ENCODE results near the gene UMAD1. TPM values are rescaled to one million over a fixed set of nuclear protein-coding genes. Genes with fewer than 3 reads are reported as not detected.

UMAD1 gene
- total RNA-seq, 4 donors from 2014 or later = 1.3 to 32.9 (median 15.3) TPM

- Histone ChIP-seq H3K9me3 (no peaks in the 10 kb centered on the region), H3K27me3 (no peaks in the 10 kb centered on the region), H3K4me1 (no peaks in the 10 kb centered on the region), H3K4me3 (no peak overlapping the region), H3K27ac (no peak overlapping the region), H3K36me3 (no peaks in the 10 kb centered on the region)
- intact Hi-C loops (cut with DNase I; ENCODE audit: low total_unique reads) = no loop called here
- TF ChIP-seq, protein P1, sequence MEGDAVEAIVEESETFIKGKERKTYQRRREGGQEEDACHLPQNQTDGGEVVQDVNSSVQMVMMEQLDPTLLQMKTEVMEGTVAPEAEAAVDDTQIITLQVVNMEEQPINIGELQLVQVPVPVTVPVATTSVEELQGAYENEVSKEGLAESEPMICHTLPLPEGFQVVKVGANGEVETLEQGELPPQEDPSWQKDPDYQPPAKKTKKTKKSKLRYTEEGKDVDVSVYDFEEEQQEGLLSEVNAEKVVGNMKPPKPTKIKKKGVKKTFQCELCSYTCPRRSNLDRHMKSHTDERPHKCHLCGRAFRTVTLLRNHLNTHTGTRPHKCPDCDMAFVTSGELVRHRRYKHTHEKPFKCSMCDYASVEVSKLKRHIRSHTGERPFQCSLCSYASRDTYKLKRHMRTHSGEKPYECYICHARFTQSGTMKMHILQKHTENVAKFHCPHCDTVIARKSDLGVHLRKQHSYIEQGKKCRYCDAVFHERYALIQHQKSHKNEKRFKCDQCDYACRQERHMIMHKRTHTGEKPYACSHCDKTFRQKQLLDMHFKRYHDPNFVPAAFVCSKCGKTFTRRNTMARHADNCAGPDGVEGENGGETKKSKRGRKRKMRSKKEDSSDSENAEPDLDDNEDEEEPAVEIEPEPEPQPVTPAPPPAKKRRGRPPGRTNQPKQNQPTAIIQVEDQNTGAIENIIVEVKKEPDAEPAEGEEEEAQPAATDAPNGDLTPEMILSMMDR (IDR thresholded peaks at IDR 0.05) = no peak
- TF ChIP-seq POLR2A (IDR thresholded peaks at IDR 0.05) = no peak
- no peak for DNase-seq
Observed at GRCh38 chr7:7917593-7917992, 277.0 kb downstream of the UMAD1 start.

- H3K4me3 ChIP-seq = no peak overlapping the region
- no peaks in the 10 kb centered on the region for H3K36me3 ChIP-seq
- no peak overlapping the region for H3K27ac ChIP-seq
- TF ChIP-seq, protein P1 (IDR thresholded peaks at IDR 0.05) = no peak
- no peak for TF ChIP-seq POLR2A (IDR thresholded peaks at IDR 0.05)
- no peak for DNase-seq
- H3K4me1 ChIP-seq = no peaks in the 10 kb centered on the region
- H3K27me3 ChIP-seq = no peaks in the 10 kb centered on the region
- intact Hi-C loops (cut with DNase I; ENCODE audit: low total_unique reads) = no loop called here
- no peaks in the 10 kb centered on the region for H3K9me3 ChIP-seq
Observed at GRCh38 chr7:7918736-7919448, 278.3 kb downstream of the UMAD1 start.

DNA sequence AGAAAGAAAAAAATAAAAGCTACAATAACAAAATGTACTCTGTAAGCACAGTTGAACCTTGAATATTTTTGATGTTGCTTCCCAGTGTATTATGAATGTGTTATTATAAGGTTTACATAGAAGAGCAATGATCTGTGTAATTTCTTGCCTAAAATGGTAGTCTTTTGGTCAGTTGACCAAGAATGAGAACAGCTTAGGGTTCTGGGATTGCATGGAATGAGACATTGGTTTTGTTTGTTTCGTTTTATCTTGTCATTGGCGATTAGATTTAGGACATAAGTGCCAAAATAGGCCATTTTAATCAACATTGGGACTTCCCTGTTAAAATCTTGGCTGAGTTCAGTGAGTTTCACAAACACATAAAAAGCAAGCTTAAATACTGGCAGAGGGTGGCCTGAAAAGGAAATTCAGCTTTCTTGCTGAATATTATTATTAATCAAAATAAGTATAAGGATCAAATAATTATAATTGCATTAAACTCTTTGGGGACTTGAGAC, 278.9 kb downstream of the UMAD1 start:
- DNase-seq = no peak
- H3K36me3 ChIP-seq = no peaks in the 10 kb centered on the region
- no peaks in the 10 kb centered on the region for H3K27me3 ChIP-seq
- no peaks in the 10 kb centered on the region for H3K9me3 ChIP-seq
- intact Hi-C loops (cut with DNase I; ENCODE audit: low total_unique reads) = no loop called here
- no peaks in the 10 kb centered on the region for H3K4me1 ChIP-seq
- H3K27ac ChIP-seq = no peak overlapping the region
- TF ChIP-seq POLR2A (IDR thresholded peaks at IDR 0.05) = no peak
- TF ChIP-seq, protein P1 (IDR thresholded peaks at IDR 0.05) = no peak
- no peak overlapping the region for H3K4me3 ChIP-seq

DNA sequence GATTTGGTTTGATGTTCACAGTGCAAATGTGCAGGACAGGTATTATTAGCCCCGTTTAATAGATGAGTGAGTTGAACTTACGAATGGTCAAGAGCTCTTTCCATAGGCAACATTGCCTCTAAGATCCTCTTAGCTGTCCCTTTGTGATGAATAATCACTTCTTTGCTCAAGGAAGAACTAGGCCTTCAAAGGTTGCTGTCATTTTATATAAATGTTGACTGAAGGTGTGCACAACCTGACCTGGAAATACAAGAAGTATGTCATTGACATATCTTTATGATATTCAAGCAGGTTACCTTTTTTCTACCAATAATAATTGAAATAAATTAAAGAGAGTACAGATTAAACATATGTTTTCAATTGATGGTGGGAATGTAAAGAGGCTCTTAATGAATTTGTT, 279.5 kb downstream of the UMAD1 start:
- Histone ChIP-seq H3K4me1 (no peaks in the 10 kb centered on the region), H3K27me3 (no peaks in the 10 kb centered on the region), H3K27ac (no peak overlapping the region), H3K4me3 (no peak overlapping the region), H3K9me3 (no peaks in the 10 kb centered on the region), H3K36me3 (no peaks in the 10 kb centered on the region)
- no peak for TF ChIP-seq POLR2A (IDR thresholded peaks at IDR 0.05)
- TF ChIP-seq, protein P1 (IDR thresholded peaks at IDR 0.05) = no peak
- intact Hi-C loops (cut with DNase I; ENCODE audit: low total_unique reads) = no loop called here
- no peak for DNase-seq

DNA sequence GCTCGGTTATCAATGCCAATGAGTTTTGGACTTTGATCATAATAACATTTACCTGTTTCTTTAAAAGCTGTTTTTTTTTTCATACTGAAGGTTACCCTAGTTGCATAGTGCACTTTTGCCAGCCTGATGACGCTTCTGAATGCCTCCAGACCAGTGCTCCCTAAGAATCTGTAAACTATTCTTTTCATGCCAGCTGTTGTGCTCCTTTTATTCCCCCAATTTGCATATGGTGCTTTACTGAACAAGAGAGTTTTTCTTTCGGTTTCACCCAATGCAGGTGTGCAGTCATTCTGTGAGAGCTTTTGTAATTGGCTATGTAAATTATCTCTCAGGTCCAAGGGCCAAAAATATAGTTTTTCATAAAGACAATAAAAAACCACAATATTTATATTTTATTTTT, 279.9 kb downstream of the UMAD1 start:
- H3K27me3 ChIP-seq = no peaks in the 10 kb centered on the region
- no peak overlapping the region for H3K27ac ChIP-seq
- H3K4me3 ChIP-seq = no peak overlapping the region
- H3K9me3 ChIP-seq = no peaks in the 10 kb centered on the region
- H3K36me3 ChIP-seq = no peaks in the 10 kb centered on the region
- intact Hi-C loops (cut with DNase I; ENCODE audit: low total_unique reads) = no loop called here
- no peak for DNase-seq
- no peaks in the 10 kb centered on the region for H3K4me1 ChIP-seq
- TF ChIP-seq, protein P1 (IDR thresholded peaks at IDR 0.05) = no peak
- TF ChIP-seq POLR2A (IDR thresholded peaks at IDR 0.05) = no peak
